ENCODE results near the gene EIF3M. TPM values are rescaled to one million over a fixed set of nuclear protein-coding genes. Genes with fewer than 3 reads are reported as not detected.

The EIF3M gene
- 125 TPM for total RNA-seq

GRCh38 chr11:32583459-32584271 is at the start of gene EIF3M:
Gene EIF3M (plus strand): TSS chr11:32583831. CDS start chr11:32583888, 57 bp downstream.

Other genes with a start within 250 kb of the EIF3M start
- gene WT1, start 148.3 kb upstream of the EIF3M start, total RNA-seq: not detected
- not detected for gene CCDC73, start 210.8 kb downstream of the EIF3M start, total RNA-seq
- under 0.01 TPM for gene PRRG4, start 246.1 kb downstream of the EIF3M start, total RNA-seq